ENCODE data around the gene SIPA1.

DNA sequence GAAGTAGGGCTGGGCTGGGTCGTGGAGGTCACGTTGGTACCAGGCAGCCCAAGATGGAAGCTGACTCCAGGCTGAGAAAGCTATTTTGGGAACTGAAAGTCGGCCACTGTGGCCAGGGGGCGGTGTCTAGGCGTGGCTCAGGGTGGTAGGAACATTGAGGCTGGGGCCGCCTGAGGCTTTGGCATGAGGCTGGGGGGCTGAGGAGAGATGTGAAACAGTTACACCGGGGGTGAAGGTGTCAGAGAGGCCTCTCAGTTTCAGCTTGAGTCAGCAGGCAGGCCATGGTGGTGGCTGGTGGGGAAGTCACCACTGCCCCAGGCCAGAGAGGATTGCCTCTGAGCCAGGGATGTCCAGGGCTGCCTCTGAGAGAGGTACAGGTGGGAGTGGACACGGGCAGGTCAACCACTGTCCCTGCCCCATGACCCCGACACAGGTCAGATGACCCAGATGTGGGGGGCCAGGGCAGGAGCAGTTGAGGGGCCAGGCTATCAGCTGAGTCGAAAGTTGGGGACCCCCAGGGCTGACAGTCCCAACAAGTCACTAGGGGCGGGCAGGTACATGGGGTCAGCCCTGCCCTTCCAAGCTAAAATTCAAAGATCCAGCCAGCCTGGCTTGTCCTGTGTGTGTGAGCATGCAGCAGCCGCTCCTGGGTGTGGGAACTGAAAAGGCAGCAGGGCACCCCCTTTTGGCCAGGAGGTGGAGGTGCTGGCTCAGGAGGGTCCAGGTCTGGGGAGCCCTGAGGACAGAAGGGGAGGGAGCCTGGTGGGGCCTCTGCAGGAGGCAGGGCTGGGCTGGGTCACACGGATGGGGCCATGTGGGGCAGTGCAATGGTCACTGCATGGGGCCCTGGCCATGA lies 49.5 kb upstream of the SIPA1 start:
- TF ChIP-seq, protein P1, sequence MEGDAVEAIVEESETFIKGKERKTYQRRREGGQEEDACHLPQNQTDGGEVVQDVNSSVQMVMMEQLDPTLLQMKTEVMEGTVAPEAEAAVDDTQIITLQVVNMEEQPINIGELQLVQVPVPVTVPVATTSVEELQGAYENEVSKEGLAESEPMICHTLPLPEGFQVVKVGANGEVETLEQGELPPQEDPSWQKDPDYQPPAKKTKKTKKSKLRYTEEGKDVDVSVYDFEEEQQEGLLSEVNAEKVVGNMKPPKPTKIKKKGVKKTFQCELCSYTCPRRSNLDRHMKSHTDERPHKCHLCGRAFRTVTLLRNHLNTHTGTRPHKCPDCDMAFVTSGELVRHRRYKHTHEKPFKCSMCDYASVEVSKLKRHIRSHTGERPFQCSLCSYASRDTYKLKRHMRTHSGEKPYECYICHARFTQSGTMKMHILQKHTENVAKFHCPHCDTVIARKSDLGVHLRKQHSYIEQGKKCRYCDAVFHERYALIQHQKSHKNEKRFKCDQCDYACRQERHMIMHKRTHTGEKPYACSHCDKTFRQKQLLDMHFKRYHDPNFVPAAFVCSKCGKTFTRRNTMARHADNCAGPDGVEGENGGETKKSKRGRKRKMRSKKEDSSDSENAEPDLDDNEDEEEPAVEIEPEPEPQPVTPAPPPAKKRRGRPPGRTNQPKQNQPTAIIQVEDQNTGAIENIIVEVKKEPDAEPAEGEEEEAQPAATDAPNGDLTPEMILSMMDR (conservative IDR thresholded peaks at IDR 0.05 in 1 of 2, IDR thresholded peaks at IDR 0.05 in 1 of 2; ENCODE audit: extremely low read depth in 1 of 2, insufficient read depth in 1 of 2, low read depth in 1 of 2, low read length in 2 of 2) = peak; percentile 67 to 69
- no peak for TF ChIP-seq EZH2 (IDR thresholded peaks at IDR 0.05; ENCODE audit: borderline replicate concordance, low read length)
